ENCODE measurements around the gene AS3MT.
A peak's percentile ranks its signal among the peaks of the same experiment; 100 is the strongest.
"Not testable (repeated sequence)": the region's sequence is repeated elsewhere in the genome, so short reads cannot be mapped to it uniquely, and the experiment has no call there.

AS3MT gene

GRCh38 chr10:102832248-102832647, 37.0 kb upstream of the AS3MT start:
- no peak overlapping the region for H3K4me2 ChIP-seq
- no peaks in the 10 kb centered on the region for H3K27me3 ChIP-seq
- H3K4me1 ChIP-seq, result peaks cover 0 to 22% (median 0%) of the 10 kb centered on the region in 10 experiments; a peak in 8 of 20 replicates
- no peak overlapping the region for H3K4me3 ChIP-seq
- H3K9ac ChIP-seq, result no peak overlapping the region
- H3K9me3 ChIP-seq (replicated peaks in 1 of 11), result peaks cover under 1 to 6% (median 4%) of the 10 kb centered on the region in 11 experiments; a peak in 20 of 22 replicates
- H3K27ac ChIP-seq, result no peak overlapping the region
- no peaks in the 10 kb centered on the region for H4K20me1 ChIP-seq
- H3K36me3 ChIP-seq, result no peaks in the 10 kb centered on the region
- no peak for TF ChIP-seq Cebpa-rat (IDR thresholded peaks at IDR 0.05)

- no peak overlapping the region for H3K4me2 ChIP-seq
- H3K9ac ChIP-seq, result no peak overlapping the region
- peaks cover 0 to 22% (median 0%) of the 10 kb centered on the region in 10 experiments; a peak in 8 of 20 replicates for H3K4me1 ChIP-seq
- no peaks in the 10 kb centered on the region for H3K36me3 ChIP-seq
- no peaks in the 10 kb centered on the region for H4K20me1 ChIP-seq
- TF ChIP-seq Cebpa-rat (IDR thresholded peaks at IDR 0.05), result no peak
- H3K27me3 ChIP-seq, result no peaks in the 10 kb centered on the region
- peaks cover 8 to 14% (median 12%) of the 10 kb centered on the region in 11 experiments for H3K9me3 ChIP-seq (replicated peaks in 1 of 11)
- H3K27ac ChIP-seq, result no peak overlapping the region
- no peak overlapping the region for H3K4me3 ChIP-seq
These were observed 36.3 kb upstream of the AS3MT start for GRCh38 chr10:102832987-102833386.

DNA sequence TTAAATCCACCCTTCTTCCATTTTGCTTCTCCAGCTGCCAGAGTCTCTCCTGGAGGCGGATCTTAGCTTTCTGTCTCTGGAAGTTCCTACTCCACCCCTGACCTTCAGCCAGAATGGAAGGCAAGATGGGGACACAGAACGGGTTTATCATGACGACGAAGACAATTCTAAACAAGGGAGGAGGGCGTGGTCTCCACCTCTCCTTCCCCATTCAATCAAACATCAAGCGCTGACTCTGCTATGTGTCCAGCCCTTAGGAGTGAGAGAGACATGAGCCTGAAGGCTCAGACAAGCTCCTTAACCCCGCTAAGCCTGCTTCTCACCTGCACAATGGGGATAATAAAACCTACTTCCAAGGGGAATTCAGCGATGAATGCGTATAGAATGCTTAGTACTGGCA, 35.1 kb upstream of the AS3MT start:
- Histone ChIP-seq H3K9me3 (replicated peaks in 1 of 11) (peaks cover 17 to 25% (median 22%) of the 10 kb centered on the region in 11 experiments), H3K36me3 (no peaks in the 10 kb centered on the region), H3K4me3 (no peak overlapping the region), H3K4me2 (peak overlapping the region in 2 of 11 experiments; percentile 26 to 49; a peak in 4 of 22 replicates), H3K27ac (no peak overlapping the region; a peak in 1 of 22 replicates), H4K20me1 (no peaks in the 10 kb centered on the region), H3K4me1 (peaks cover 0 to 22% (median 0%) of the 10 kb centered on the region in 10 experiments; a peak in 8 of 20 replicates), H3K9ac (peak overlapping the region in 1 of 11 experiments; percentile 11; a peak in 1 of 22 replicates), H3K27me3 (no peaks in the 10 kb centered on the region)
- TF ChIP-seq Cebpa-rat (IDR thresholded peaks at IDR 0.05), result no peak

DNA sequence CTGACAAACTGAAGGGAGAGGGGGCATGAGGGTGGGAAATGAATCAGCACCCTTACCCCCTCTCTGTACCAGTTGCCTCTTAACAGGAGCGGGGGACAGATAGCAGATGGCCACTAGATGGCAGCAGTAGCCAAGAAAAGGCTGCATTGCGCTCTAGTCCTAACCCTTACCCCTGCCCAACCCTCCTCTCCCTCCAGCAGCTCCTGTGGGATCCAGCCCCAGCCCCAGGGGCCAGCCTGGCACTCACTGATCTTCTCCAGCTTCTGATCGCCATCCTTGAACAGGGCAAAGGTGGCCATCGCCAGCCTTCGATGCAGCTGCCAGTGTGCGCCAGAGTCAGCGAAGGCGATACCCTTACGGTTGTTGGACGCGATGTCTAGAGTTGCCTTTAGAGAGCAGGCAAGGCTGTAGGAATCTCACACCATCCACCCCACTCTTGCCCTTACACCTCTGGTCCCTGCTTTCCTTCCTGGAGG, 34.2 kb upstream of the AS3MT start:
- H3K36me3 ChIP-seq, result no peaks in the 10 kb centered on the region
- peaks cover 17 to 34% (median 22%) of the 10 kb centered on the region in 11 experiments for H3K9me3 ChIP-seq (replicated peaks in 1 of 11)
- H3K27me3 ChIP-seq, result no peaks in the 10 kb centered on the region
- no peak overlapping the region for H3K4me3 ChIP-seq
- peak overlapping the region in 3 of 11 experiments; percentile 15 to 49 (median 26); a peak in 3 of 22 replicates for H3K4me2 ChIP-seq
- H3K27ac ChIP-seq, result no peak overlapping the region
- H3K9ac ChIP-seq, result no peak overlapping the region
- H4K20me1 ChIP-seq, result no peaks in the 10 kb centered on the region
- H3K4me1 ChIP-seq, result peaks cover 0 to 14% (median 0%) of the 10 kb centered on the region in 10 experiments; a peak in 8 of 20 replicates
- no peak for TF ChIP-seq Cebpa-rat (IDR thresholded peaks at IDR 0.05)

- Histone ChIP-seq H3K9ac (no peak within 1 kb of the TSS), H3K4me2 (no peak within 1 kb of the TSS), H3K27ac (no peak within 1 kb of the TSS), H3K27me3 (no peaks in the 10 kb centered on the region), H3K4me1 (peaks cover 0 to 13% (median 0%) of the 10 kb centered on the region in 10 experiments; a peak in 8 of 20 replicates), H3K36me3 (no peaks in the 10 kb centered on the region), H4K20me1 (no peaks in the 10 kb centered on the region), H3K4me3 (no peak within 1 kb of the TSS), H3K9me3 (replicated peaks in 1 of 11) (peaks cover 17 to 39% (median 22%) of the 10 kb centered on the region in 11 experiments)
- no peak for TF ChIP-seq Cebpa-rat (IDR thresholded peaks at IDR 0.05)
These were observed 32.0 kb upstream of the AS3MT start, which contains the start of gene CYP17A1 for GRCh38 chr10:102837230-102837721. Gene CYP17A1 (minus strand): TSS chr10:102837413. CDS start chr10:102837361, 52 bp downstream.

DNA sequence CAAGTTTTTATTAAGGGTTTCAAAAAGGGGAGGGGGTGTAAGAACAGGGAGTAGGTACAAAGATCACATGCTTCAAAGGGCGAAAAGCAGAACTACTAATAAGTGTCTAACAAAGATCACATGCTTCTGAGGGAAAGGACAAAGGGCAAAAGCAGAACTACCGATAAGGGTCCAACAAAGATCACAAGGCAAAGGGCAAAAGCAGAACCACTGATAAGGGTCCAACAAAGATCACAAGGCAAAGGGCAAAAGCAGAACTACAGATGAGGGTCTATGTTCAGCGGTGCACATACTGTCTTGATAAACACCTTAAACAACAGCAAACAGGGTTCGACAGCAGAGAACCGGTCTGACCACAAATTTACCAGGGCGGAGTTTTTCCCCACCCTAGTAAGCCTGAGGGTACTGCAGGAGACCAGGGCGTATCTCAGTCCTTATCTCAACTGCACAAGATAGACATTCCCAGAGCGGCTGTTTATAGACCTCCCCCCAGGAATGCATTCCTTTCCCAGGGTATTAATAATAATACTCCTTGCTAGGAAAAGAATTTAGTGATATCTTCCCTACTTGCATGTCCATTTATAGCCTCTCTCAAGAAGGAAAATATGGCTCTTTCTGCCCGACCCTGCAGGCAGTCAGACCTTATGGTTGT, 30.9 kb upstream of the AS3MT start:
- not testable (repeated sequence) for H4K20me1 ChIP-seq, H3K4me2 ChIP-seq, H3K9ac ChIP-seq, H3K36me3 ChIP-seq, H3K27me3 ChIP-seq, H3K27ac ChIP-seq, H3K4me3 ChIP-seq
- Histone ChIP-seq H3K4me1 (peaks cover 0 to 13% (median 0%) of the 10 kb centered on the region in 10 experiments; a peak in 8 of 20 replicates), H3K9me3 (replicated peaks in 1 of 11) (peaks cover 17 to 43% (median 24%) of the 10 kb centered on the region in 11 experiments)

GRCh38 chr10:102841827-102842345, 27.4 kb upstream of the AS3MT start:
- 0 out of 22 replicates have a peak, but pooled peaks cover 0 to 3% (median 0%) of the 10 kb centered on the region in 11 experiments for H3K36me3 ChIP-seq
- H3K27me3 ChIP-seq, result no peaks in the 10 kb centered on the region
- H4K20me1 ChIP-seq, result no peaks in the 10 kb centered on the region
- no peak for TF ChIP-seq Cebpa-rat (IDR thresholded peaks at IDR 0.05)
- H3K9ac ChIP-seq, result no peak overlapping the region
- H3K4me2 ChIP-seq, result no peak overlapping the region
- H3K4me3 ChIP-seq, result no peak overlapping the region
- peaks cover 27 to 62% (median 39%) of the 10 kb centered on the region in 11 experiments for H3K9me3 ChIP-seq (replicated peaks in 1 of 11)
- H3K27ac ChIP-seq, result no peak overlapping the region
- no peaks in the 10 kb centered on the region for H3K4me1 ChIP-seq

DNA sequence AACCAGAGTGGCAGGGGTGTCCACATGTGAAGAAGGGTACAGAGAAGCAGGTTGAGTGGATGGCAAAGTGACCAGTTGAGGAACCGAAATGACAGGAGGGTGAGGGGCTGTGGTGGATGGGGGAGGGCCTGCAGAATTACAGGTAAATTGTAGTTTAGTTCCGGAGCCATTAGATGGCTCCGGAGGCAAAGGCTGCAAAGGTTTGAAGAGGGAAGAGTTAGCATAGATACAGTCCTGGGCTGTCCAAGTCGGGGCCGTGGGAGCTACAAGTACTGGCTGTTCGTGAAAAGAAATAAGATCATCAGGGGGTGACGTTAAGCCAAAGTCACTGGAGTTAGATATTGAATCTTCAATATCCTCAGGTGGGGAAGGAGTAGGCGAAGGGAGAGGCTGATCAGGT, 26.1 kb upstream of the AS3MT start:
- H3K4me1 ChIP-seq, H3K27ac ChIP-seq, H3K4me3 ChIP-seq, H3K4me2 ChIP-seq, H4K20me1 ChIP-seq, H3K27me3 ChIP-seq, H3K9ac ChIP-seq, H3K36me3 ChIP-seq: not testable (repeated sequence)
- H3K9me3 ChIP-seq (replicated peaks in 1 of 11), result peaks cover 14 to 51% (median 28%) of the 10 kb centered on the region in 11 experiments

- not testable (repeated sequence) for H3K27me3 ChIP-seq, H3K36me3 ChIP-seq, H4K20me1 ChIP-seq, H3K4me3 ChIP-seq, H3K4me1 ChIP-seq, H3K27ac ChIP-seq, H3K4me2 ChIP-seq, H3K9ac ChIP-seq
- peaks cover 6 to 39% (median 21%) of the 10 kb centered on the region in 11 experiments; a peak in 19 of 22 replicates for H3K9me3 ChIP-seq (replicated peaks in 1 of 11)
These were observed 25.0 kb upstream of the AS3MT start for GRCh38 chr10:102844190-102844776.

Measured in BLaER1 treated with 17β-estradiol and CSF1 and Interleukin-3, amounts not matched to agents 10 nM and 100 nM (cell line).